ENCODE measurements around the gene VSIG10.

DNA sequence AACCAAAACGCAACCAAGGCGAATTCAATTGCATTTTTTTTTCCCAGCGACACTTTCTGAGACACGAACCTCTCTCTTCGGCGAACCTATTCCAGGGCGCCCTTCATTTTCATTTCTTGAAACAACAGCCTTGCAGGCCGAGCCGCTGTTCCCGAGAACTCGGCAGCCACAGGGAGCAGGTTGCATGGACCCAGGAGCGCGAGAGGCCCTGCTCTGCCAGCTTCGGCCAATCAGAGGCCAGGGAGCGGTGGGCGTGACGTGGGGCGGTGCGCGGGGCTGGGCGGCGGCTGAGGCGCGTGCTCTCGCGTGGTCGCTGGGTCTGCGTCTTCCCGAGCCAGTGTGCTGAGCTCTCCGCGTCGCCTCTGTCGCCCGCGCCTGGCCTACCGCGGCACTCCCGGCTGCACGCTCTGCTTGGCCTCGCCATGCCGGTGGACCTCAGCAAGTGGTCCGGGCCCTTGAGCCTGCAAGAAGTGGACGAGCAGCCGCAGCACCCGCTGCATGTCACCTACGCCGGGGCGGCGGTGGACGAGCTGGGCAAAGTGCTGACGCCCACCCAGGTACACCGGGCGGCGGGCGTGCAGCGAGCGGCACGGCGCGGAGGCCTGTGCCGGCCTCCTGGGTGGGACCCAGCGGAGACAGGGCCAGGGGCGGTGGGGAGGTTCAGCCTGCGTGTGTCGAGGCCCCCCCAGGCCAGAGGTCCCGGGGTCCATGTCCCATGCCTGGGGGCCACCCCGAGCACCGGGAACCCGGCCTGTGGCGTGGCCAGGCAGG lies 32.2 kb upstream of the VSIG10 start, which contains the start of gene PEBP1:
- TF ChIP-seq, protein P1, sequence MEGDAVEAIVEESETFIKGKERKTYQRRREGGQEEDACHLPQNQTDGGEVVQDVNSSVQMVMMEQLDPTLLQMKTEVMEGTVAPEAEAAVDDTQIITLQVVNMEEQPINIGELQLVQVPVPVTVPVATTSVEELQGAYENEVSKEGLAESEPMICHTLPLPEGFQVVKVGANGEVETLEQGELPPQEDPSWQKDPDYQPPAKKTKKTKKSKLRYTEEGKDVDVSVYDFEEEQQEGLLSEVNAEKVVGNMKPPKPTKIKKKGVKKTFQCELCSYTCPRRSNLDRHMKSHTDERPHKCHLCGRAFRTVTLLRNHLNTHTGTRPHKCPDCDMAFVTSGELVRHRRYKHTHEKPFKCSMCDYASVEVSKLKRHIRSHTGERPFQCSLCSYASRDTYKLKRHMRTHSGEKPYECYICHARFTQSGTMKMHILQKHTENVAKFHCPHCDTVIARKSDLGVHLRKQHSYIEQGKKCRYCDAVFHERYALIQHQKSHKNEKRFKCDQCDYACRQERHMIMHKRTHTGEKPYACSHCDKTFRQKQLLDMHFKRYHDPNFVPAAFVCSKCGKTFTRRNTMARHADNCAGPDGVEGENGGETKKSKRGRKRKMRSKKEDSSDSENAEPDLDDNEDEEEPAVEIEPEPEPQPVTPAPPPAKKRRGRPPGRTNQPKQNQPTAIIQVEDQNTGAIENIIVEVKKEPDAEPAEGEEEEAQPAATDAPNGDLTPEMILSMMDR (IDR thresholded peaks at IDR 0.05; ENCODE audit: insufficient read depth, low read length) = no peak
- TF ChIP-seq, protein P2, sequence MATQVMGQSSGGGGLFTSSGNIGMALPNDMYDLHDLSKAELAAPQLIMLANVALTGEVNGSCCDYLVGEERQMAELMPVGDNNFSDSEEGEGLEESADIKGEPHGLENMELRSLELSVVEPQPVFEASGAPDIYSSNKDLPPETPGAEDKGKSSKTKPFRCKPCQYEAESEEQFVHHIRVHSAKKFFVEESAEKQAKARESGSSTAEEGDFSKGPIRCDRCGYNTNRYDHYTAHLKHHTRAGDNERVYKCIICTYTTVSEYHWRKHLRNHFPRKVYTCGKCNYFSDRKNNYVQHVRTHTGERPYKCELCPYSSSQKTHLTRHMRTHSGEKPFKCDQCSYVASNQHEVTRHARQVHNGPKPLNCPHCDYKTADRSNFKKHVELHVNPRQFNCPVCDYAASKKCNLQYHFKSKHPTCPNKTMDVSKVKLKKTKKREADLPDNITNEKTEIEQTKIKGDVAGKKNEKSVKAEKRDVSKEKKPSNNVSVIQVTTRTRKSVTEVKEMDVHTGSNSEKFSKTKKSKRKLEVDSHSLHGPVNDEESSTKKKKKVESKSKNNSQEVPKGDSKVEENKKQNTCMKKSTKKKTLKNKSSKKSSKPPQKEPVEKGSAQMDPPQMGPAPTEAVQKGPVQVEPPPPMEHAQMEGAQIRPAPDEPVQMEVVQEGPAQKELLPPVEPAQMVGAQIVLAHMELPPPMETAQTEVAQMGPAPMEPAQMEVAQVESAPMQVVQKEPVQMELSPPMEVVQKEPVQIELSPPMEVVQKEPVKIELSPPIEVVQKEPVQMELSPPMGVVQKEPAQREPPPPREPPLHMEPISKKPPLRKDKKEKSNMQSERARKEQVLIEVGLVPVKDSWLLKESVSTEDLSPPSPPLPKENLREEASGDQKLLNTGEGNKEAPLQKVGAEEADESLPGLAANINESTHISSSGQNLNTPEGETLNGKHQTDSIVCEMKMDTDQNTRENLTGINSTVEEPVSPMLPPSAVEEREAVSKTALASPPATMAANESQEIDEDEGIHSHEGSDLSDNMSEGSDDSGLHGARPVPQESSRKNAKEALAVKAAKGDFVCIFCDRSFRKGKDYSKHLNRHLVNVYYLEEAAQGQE (IDR thresholded peaks at IDR 0.05; ENCODE audit: insufficient replicate concordance, low read depth) = no peak
- peak; percentile 88 for TF ChIP-seq POLR2AphosphoS5 (IDR thresholded peaks at IDR 0.05; ENCODE audit: low read depth)
- TF ChIP-seq GABPA (IDR thresholded peaks at IDR 0.05; ENCODE audit: low read depth) = no peak
- TF ChIP-seq SPI1 (IDR thresholded peaks at IDR 0.05; ENCODE audit: borderline replicate concordance, low read depth) = no peak

Measured in HL-60 (cell line).